Measurements from ENCODE around the gene DPYD.
A peak's percentile ranks its signal among the peaks of the same experiment; 100 is the strongest.

DPYD gene

GRCh38 chr1:97603776-97604175, 317.1 kb downstream of the DPYD start:
- peak; percentile 35 for DNase-seq

- no peak for DNase-seq
These were observed 317.6 kb downstream of the DPYD start for GRCh38 chr1:97603218-97603617.

GRCh38 chr1:97599447-97599846, 321.4 kb downstream of the DPYD start:
- no peak for DNase-seq

- no peak for DNase-seq
These were observed 327.6 kb downstream of the DPYD start for GRCh38 chr1:97593192-97593591.

GRCh38 chr1:97588772-97589171, 332.1 kb downstream of the DPYD start:
- DNase-seq: no peak

- DNase-seq: peak; percentile 55
These were observed 339.2 kb downstream of the DPYD start for GRCh38 chr1:97581614-97582051.

- no peak for DNase-seq
These were observed 343.2 kb downstream of the DPYD start for GRCh38 chr1:97577613-97578012.

GRCh38 chr1:97573553-97573952, 347.3 kb downstream of the DPYD start:
- DNase-seq: no peak

- DNase-seq: peak; percentile 27
These were observed 348.3 kb downstream of the DPYD start for GRCh38 chr1:97572561-97572960.

GRCh38 chr1:97571760-97572159, 349.1 kb downstream of the DPYD start:
- DNase-seq: no peak

- peak; percentile 53 for DNase-seq
These were observed 350.1 kb downstream of the DPYD start for GRCh38 chr1:97570691-97571090.

- DNase-seq: no peak
These were observed 353.7 kb downstream of the DPYD start for GRCh38 chr1:97567000-97567749.

- DNase-seq: no peak
These were observed 354.9 kb downstream of the DPYD start for GRCh38 chr1:97565886-97566285.

- DNase-seq: no peak
These were observed 356.9 kb downstream of the DPYD start for GRCh38 chr1:97563926-97564325.

GRCh38 chr1:97562081-97562480, 358.8 kb downstream of the DPYD start:
- peak; percentile 81 for DNase-seq

GRCh38 chr1:97560714-97561113, 360.1 kb downstream of the DPYD start:
- no peak for DNase-seq

- no peak for DNase-seq
These were observed 366.9 kb downstream of the DPYD start for GRCh38 chr1:97553971-97554370.

- DNase-seq: no peak
These were observed 369.7 kb downstream of the DPYD start for GRCh38 chr1:97551113-97551512.

GRCh38 chr1:97545446-97545845, 375.4 kb downstream of the DPYD start:
- DNase-seq: no peak

GRCh38 chr1:97540346-97540888, 380.4 kb downstream of the DPYD start:
- peak; percentile 1 for DNase-seq

GRCh38 chr1:97538113-97538512, 382.7 kb downstream of the DPYD start:
- DNase-seq: no peak

GRCh38 chr1:97533358-97533757, 387.5 kb downstream of the DPYD start:
- DNase-seq: no peak

- no peak for DNase-seq
These were observed 391.2 kb downstream of the DPYD start for GRCh38 chr1:97529600-97529999.

GRCh38 chr1:97524211-97524610, 396.6 kb downstream of the DPYD start:
- no peak for DNase-seq

- no peak for DNase-seq
These were observed 404.2 kb downstream of the DPYD start for GRCh38 chr1:97516588-97516987.
